Neural crest cell (in vitro differentiated cells): Measurements from ENCODE around the gene OR5AC2. TPM values are rescaled to one million over a fixed set of nuclear protein-coding genes. Genes with fewer than 3 reads are reported as not detected.

ENCODE experiments used
- DNase-seq: peaks from one replicate; pipeline ENCODE4 v3.0.0; 2021; ENCODE audit warnings: low read depth, mixed read lengths, low spot score
- H3K27ac Mint-ChIP-seq: one replicate; pipeline ENCODE4 v1.8.0; 2021; ENCODE audit warnings: mild to moderate bottlenecking, mixed read lengths; ENCODE audit not compliant: unreplicated experiment
- H3K27me3 Mint-ChIP-seq: 2 replicates; pipeline ENCODE4 v1.8.0; 2021; ENCODE audit warnings: low read depth, mild to moderate bottlenecking, mixed read lengths
- H3K36me3 Mint-ChIP-seq: 2 replicates; pipeline ENCODE4 v1.8.0; 2021; ENCODE audit warnings: low read depth, mild to moderate bottlenecking, mixed read lengths
- H3K4me1 Mint-ChIP-seq: 2 replicates; pipeline ENCODE4 v1.8.0; 2021; ENCODE audit warnings: mixed read lengths
- H3K4me3 Mint-ChIP-seq: one replicate; pipeline ENCODE4 v1.8.0; 2021; ENCODE audit warnings: mild to moderate bottlenecking, mixed read lengths
- H3K9me3 Mint-ChIP-seq: 2 replicates; pipeline ENCODE4 v1.8.0; 2021; ENCODE audit warnings: mixed read lengths
- total RNA-seq: library from RNA; stranded (reverse); gene quantifications from 2 replicates; pipeline ENCODE4 v1.2.1, GENCODE V29; 2021
- TF ChIP-seq, protein P1 (sequence below): fragments of 200-600 bp; sonication (generic); conservative IDR thresholded peaks from 2 replicates; pipeline ENCODE4 v1.5.0; 2021; ENCODE audit warnings: antibody characterized with exemption, mild to moderate bottlenecking

Gene OR5AC2
- total RNA-seq, 1 donor from 2014 or later, result not detected

GRCh38 chr3:98048586-98048985 lies 38.4 kb upstream of the OR5AC2 start:
- no peak for DNase-seq
- TF ChIP-seq, protein P1, sequence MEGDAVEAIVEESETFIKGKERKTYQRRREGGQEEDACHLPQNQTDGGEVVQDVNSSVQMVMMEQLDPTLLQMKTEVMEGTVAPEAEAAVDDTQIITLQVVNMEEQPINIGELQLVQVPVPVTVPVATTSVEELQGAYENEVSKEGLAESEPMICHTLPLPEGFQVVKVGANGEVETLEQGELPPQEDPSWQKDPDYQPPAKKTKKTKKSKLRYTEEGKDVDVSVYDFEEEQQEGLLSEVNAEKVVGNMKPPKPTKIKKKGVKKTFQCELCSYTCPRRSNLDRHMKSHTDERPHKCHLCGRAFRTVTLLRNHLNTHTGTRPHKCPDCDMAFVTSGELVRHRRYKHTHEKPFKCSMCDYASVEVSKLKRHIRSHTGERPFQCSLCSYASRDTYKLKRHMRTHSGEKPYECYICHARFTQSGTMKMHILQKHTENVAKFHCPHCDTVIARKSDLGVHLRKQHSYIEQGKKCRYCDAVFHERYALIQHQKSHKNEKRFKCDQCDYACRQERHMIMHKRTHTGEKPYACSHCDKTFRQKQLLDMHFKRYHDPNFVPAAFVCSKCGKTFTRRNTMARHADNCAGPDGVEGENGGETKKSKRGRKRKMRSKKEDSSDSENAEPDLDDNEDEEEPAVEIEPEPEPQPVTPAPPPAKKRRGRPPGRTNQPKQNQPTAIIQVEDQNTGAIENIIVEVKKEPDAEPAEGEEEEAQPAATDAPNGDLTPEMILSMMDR, result no peak
- no peaks in the 10 kb centered on the region for H3K9me3 Mint-ChIP-seq
- H3K4me1 Mint-ChIP-seq, result no peaks in the 10 kb centered on the region
- H3K27me3 Mint-ChIP-seq, result no peaks in the 10 kb centered on the region
- H3K27ac Mint-ChIP-seq, result no peak overlapping the region
- no peak overlapping the region for H3K4me3 Mint-ChIP-seq
- no peaks in the 10 kb centered on the region for H3K36me3 Mint-ChIP-seq

DNA sequence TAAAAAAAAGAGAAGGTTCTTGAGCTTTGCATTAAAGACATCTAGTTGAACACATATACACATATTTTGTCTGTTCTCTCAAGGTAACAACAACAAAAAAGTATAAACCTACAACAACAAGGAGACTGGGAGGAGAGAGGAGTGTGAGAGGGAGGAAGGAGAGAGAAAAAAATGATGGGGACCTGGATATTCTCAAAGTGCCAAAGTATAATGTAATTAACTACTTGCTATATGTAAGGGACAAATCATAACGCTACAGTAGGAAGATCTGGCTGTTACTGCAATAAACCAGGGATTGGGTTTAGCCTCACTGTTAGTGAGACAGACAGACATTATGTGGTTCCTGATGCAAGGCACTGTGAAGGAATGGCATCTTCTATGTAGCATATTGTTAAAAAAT lies 37.7 kb upstream of the OR5AC2 start:
- no peaks in the 10 kb centered on the region for H3K36me3 Mint-ChIP-seq
- H3K4me1 Mint-ChIP-seq, result no peaks in the 10 kb centered on the region
- TF ChIP-seq, protein P1, result no peak
- no peak overlapping the region for H3K27ac Mint-ChIP-seq
- no peak for DNase-seq
- H3K4me3 Mint-ChIP-seq, result no peak overlapping the region
- H3K9me3 Mint-ChIP-seq, result no peaks in the 10 kb centered on the region
- H3K27me3 Mint-ChIP-seq, result no peaks in the 10 kb centered on the region

- H3K36me3 Mint-ChIP-seq, result no peaks in the 10 kb centered on the region
- DNase-seq, result no peak
Measured at GRCh38 chr3:98056035-98056434, 30.9 kb upstream of the OR5AC2 start.

GRCh38 chr3:98057631-98058030 lies 29.3 kb upstream of the OR5AC2 start:
- TF ChIP-seq, protein P1, result no peak
- no peaks in the 10 kb centered on the region for H3K4me1 Mint-ChIP-seq

More at GRCh38 chr3:98056035-98056434, 30.9 kb upstream of the OR5AC2 start:
- H3K27me3 Mint-ChIP-seq, result peaks cover 7% of the 10 kb centered on the region
- H3K27ac Mint-ChIP-seq, result no peak overlapping the region
- no peak overlapping the region for H3K4me3 Mint-ChIP-seq
- no peaks in the 10 kb centered on the region for H3K4me1 Mint-ChIP-seq
- TF ChIP-seq, protein P1, result no peak
- H3K9me3 Mint-ChIP-seq, result no peaks in the 10 kb centered on the region

DNA sequence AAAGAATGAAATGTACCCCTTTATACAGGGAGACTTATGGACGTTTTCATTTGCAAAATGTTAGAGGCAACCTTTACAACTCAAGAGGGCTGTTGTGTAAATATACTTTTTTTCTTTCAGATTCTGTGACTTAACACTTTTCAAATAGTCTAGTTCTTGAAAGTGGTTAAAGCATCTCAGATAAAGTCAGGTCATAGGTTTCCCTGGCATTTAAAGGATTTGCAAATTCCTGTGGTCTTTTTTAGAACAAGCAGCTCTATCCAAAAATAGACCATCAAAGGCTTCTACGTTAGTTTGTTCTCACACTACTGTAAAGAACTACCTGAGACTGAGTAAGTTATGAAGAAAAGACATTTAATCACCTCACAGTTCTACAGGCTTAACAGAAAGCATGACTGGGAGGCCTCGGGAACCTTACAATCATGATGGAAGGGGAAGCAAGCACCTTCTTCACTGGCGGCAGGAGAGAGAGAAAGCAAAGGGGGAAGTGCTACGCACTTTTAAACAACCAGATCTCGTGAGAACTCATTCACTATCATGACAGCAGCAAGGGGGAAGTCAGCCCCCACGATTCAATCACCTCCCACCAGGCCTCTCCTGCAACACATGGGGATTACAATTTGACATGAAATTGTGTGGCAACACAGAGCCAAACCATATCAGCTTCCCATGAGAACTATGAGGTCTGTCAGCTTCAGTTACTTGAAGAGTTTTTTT lies 28.6 kb upstream of the OR5AC2 start:
- Mint-ChIP-seq H3K9me3 (no peaks in the 10 kb centered on the region), H3K4me3 (no peak overlapping the region), H3K36me3 (no peaks in the 10 kb centered on the region), H3K4me1 (no peaks in the 10 kb centered on the region), H3K27me3 (peaks cover 7% of the 10 kb centered on the region), H3K27ac (no peak overlapping the region)
- TF ChIP-seq, protein P1, result no peak
- DNase-seq, result no peak

More at GRCh38 chr3:98057631-98058030, 29.3 kb upstream of the OR5AC2 start:
- H3K4me3 Mint-ChIP-seq, result no peak overlapping the region
- DNase-seq, result no peak
- no peak overlapping the region for H3K27ac Mint-ChIP-seq
- no peaks in the 10 kb centered on the region for H3K36me3 Mint-ChIP-seq
- H3K9me3 Mint-ChIP-seq, result no peaks in the 10 kb centered on the region
- H3K27me3 Mint-ChIP-seq, result peaks cover 7% of the 10 kb centered on the region
